ENCODE data around the gene IGFL2.
"Not testable (repeated sequence)": the region's sequence is repeated elsewhere in the genome, so short reads cannot be mapped to it uniquely, and the experiment has no call there.

Gene IGFL2

DNA sequence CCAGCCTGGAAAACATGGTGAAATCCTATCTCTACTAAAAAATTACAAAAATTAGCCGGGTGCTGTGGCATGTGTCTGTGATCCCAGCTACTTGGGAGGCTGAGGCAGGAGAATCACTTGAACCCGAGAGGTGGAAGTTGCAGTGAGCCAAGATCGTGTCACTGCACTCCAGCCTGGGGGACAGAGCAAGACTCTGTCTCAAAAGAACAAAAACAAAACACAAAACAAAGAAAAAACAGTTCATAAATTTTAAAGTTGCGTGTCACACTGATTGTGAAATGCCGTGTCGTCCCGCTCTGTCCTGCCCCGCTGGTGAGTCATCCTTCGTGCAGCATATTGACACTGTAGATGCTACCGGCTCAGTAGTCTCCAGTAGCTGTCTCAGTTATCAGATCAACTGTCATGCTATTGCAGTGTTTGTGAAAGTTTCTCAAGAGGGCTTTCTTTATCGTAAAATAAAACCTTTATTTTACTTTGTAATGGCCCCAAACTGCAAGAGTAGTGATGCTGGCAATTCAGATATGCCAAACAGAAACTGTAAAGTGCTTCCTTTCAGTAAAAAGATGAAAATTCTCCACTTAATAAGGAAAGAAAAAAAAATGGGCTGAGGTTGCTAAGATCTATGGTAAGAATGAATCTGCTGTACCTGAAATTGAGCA lies 45.1 kb downstream of the IGFL2 start:
- TF ChIP-seq ZFX (IDR thresholded peaks at IDR 0.05; ENCODE audit: borderline replicate concordance) = no peak

DNA sequence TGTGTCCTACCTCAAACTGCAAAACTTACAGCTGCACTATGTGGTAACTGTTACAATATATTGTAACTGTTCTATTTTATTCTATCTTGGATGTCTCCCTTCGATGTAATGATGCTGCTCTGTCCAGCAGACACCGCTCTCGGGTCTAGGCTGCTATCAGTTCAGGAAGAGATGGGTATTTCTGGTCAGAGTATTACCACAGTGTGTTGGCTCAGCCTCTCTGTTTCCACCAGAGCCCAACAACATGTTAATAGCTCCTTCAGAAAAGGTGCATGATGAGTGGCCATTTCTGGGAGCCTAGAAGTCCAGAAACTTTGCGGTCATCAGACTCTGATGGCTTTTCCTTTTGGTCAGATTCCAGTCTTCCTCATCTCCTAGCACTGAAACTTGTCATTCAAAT lies 45.6 kb downstream of the IGFL2 start:
- TF ChIP-seq CTCF (IDR thresholded peaks at IDR 0.05) (no peak), ZFX (IDR thresholded peaks at IDR 0.05; ENCODE audit: borderline replicate concordance) (no peak)
- no peak overlapping the region for H3K27ac ChIP-seq

More for the DNA sequence above, 45.1 kb downstream of the IGFL2 start:
- H3K27ac ChIP-seq = no peak overlapping the region

GRCh38 chr19:46195104-46195503 lies 47.1 kb downstream of the IGFL2 start:
- TF ChIP-seq ZFX (IDR thresholded peaks at IDR 0.05; ENCODE audit: borderline replicate concordance) = no peak
- no peak for TF ChIP-seq CTCF (IDR thresholded peaks at IDR 0.05)
- H3K27ac ChIP-seq = no peak overlapping the region

GRCh38 chr19:46195919-46196318 lies 47.9 kb downstream of the IGFL2 start:
- not testable (repeated sequence) for H3K27ac ChIP-seq

DNA sequence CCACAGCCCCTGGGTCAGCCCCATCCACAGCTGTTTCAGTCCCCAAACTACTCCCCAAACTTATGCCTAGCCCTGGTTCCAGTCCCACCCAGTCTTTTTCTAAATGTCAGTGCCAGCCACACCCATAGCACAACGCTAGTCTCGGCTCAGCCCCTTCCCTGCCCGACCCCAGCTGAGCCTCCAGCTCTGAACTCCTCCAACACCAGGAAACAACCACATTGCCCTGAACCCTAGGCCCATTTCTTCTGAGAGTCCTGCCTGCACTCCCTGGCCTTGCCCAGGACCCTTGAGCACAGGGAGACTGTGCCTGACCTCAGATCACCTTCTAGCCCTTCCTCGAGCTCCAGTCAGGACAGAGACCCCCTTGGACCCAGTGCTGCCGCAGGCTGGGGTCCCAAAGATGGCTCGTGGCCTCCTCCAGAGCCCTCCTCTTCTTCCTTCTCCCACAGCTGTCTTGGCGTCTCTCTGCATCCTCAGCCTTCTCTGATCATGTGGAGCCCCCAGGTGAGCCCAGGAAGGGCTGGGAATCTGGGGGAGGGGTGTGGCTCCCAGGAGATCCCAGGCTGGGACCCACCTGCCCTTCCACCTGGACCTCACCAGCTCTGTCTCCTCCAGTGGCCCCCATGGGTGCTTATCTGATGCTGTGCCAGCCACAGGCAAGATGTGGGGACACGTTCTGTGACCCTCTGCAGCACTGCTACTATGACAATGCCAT lies 48.5 kb downstream of the IGFL2 start:
- TF ChIP-seq ZFX (IDR thresholded peaks at IDR 0.05; ENCODE audit: borderline replicate concordance) (no peak), CTCF (IDR thresholded peaks at IDR 0.05) (no peak)
- no peak overlapping the region for H3K27ac ChIP-seq

- H3K27ac ChIP-seq = no peak overlapping the region
- no peak for TF ChIP-seq ZFX (IDR thresholded peaks at IDR 0.05; ENCODE audit: borderline replicate concordance)
- TF ChIP-seq CTCF (IDR thresholded peaks at IDR 0.05) = no peak
Observed at GRCh38 chr19:46197314-46198070, 49.5 kb downstream of the IGFL2 start.

DNA sequence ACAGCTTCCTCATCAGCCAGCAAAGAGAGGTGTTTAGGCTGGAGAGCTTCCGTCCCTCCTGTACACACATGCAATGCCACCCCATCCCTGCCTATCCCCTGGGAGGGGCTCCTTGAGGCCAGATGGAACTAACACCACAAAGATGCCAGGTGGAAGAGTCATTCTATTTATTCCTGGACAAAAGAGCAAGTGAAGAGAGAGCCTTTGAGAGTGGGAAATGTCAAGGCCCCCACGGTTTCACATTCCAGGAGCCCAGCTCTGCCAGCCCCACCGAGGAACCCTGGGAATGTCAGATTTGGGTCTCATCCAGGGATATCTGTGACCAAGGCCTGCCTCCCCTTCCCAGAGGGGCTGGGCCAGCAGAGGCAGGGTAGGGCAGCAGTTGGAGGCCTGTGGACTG lies 50.7 kb downstream of the IGFL2 start:
- TF ChIP-seq ZFX (IDR thresholded peaks at IDR 0.05; ENCODE audit: borderline replicate concordance) (no peak), CTCF (IDR thresholded peaks at IDR 0.05) (no peak)
- H3K27ac ChIP-seq = no peak overlapping the region

All from 22Rv1 (cell line).